ENCODE results near the gene FOXF2.

Gene FOXF2

DNA sequence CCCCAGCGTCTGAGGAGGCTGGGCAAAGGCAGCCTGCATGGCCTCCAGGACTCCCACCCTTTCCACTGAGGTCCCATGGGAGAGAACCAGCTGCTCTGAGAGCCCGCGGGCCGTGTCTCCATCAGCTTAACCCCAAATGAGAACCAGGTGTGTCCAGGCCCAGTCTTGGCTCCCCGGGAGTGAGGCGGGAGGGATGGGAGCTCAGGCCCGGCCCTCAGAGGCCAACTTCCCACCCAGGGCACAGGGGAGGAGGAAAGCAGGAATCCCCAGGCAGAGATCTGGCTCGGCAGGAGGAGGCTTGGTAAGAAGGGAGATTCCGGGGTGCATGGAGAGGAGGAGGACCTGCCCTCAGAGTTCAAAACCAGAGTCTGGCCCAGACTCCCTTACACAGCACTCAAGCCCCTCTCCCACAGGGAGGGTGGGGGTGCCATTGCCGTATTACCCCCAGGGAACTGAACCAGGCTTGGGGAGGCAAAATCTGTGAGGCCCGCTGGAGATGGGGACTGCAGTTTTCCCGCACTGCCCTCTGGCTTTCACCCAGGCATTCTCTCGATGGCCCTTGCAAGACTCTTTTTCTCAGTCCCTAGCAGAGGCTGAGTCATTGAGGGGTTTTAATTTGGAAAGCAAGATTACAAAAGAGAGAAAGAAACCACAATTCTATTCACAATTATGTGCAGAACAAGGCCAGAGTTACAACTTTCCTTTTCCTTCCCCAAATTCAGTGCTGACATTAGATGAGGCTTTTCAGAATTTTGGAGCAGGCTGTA lies 17.1 kb downstream of the FOXF2 start:
- no peak for TF ChIP-seq CTCF (IDR thresholded peaks at IDR 0.05; ENCODE audit: insufficient read depth, low read length, poor library complexity, severe bottlenecking)
- no peak overlapping the region for H3K4me3 ChIP-seq (replicated peaks; ENCODE audit: low read depth, low read length)
- DNase-seq (ENCODE audit: extremely low read depth, insufficient read length): no peak

GRCh38 chr6:1407499-1407990 lies 18.2 kb downstream of the FOXF2 start:
- DNase-seq (ENCODE audit: extremely low read depth, insufficient read length): no peak
- TF ChIP-seq CTCF (IDR thresholded peaks at IDR 0.05; ENCODE audit: insufficient read depth, low read length, poor library complexity, severe bottlenecking): no peak
- H3K27me3 ChIP-seq (replicated peaks; ENCODE audit: control insufficient read depth, insufficient read depth, low read length): 0 out of 2 replicates have a peak, but pooled peaks cover under 1% of the 10 kb centered on the region
- H3K4me3 ChIP-seq (replicated peaks; ENCODE audit: low read depth, low read length): no peak overlapping the region
- no peaks in the 10 kb centered on the region for H3K36me3 ChIP-seq (ENCODE audit: control insufficient read depth, insufficient read depth, low read length)

More for the DNA sequence above, 17.1 kb downstream of the FOXF2 start:
- Histone ChIP-seq H3K36me3 (ENCODE audit: control insufficient read depth, insufficient read depth, low read length) (no peaks in the 10 kb centered on the region), H3K27me3 (replicated peaks; ENCODE audit: control insufficient read depth, insufficient read depth, low read length) (no peaks in the 10 kb centered on the region)

DNA sequence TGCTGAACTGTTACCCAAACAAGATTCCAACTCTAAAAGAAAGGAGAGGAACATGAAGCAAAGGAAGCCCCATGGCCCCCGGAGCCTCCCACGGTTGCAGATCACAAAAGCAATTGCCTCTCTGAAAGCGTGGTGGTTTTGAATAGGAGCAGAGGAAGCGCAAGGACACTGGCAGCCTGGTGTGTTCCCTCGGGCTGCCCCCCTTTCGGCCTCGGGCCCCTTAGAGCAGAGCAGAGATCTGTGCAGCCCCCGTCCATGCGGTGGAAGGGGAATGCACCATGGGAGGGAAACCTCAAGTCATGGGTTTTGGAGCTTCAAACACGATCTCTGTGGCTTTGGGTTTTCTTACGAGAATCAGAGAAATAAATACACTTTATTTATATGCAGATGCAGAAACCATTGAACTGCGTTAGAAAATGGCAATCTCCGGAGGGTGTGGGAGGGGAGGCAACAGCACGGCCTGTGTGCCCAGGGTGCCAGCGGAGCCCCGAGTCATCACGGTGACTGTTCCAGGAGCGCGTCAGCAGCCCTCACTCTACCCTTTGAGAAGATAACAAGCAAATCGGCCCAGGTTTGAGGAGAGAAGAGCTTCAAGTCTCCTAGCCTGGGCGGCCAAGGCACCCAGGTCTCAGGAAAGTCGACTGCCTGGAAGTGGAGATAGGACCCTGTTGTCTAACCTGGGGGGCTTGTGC lies 20.5 kb downstream of the FOXF2 start:
- no peak for DNase-seq (ENCODE audit: extremely low read depth, insufficient read length)
- TF ChIP-seq CTCF (IDR thresholded peaks at IDR 0.05; ENCODE audit: insufficient read depth, low read length, poor library complexity, severe bottlenecking): no peak
- H3K36me3 ChIP-seq (ENCODE audit: control insufficient read depth, insufficient read depth, low read length): no peaks in the 10 kb centered on the region
- 0 out of 2 replicates have a peak, but pooled peaks cover 1% of the 10 kb centered on the region for H3K27me3 ChIP-seq (replicated peaks; ENCODE audit: control insufficient read depth, insufficient read depth, low read length)
- no peak overlapping the region for H3K4me3 ChIP-seq (replicated peaks; ENCODE audit: low read depth, low read length)

DNA sequence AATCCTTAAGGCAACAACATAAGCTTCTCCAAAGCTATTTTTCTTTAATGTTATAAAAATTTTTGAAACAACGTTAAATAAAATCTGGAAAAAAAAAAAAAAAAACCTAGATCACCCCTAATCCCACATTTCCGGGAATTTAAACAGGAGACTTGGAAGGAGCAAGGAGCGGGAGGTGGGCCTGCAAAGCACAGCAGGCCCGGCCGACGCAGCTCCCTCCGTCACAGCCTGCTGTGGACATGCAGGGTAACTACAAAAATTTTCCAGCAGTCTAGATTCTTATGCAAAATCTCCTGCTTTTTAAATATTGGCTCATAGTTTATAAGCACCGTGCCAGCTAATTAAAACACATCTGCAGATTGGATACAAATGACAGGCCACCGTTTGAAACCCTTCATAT lies 23.5 kb downstream of the FOXF2 start:
- no peak overlapping the region for H3K4me3 ChIP-seq (replicated peaks; ENCODE audit: low read depth, low read length)
- H3K36me3 ChIP-seq (ENCODE audit: control insufficient read depth, insufficient read depth, low read length): no peaks in the 10 kb centered on the region
- DNase-seq (ENCODE audit: extremely low read depth, insufficient read length): no peak
- no peak for TF ChIP-seq CTCF (IDR thresholded peaks at IDR 0.05; ENCODE audit: insufficient read depth, low read length, poor library complexity, severe bottlenecking)
- H3K27me3 ChIP-seq (replicated peaks; ENCODE audit: control insufficient read depth, insufficient read depth, low read length): 0 out of 2 replicates have a peak, but pooled peaks cover 1% of the 10 kb centered on the region

DNA sequence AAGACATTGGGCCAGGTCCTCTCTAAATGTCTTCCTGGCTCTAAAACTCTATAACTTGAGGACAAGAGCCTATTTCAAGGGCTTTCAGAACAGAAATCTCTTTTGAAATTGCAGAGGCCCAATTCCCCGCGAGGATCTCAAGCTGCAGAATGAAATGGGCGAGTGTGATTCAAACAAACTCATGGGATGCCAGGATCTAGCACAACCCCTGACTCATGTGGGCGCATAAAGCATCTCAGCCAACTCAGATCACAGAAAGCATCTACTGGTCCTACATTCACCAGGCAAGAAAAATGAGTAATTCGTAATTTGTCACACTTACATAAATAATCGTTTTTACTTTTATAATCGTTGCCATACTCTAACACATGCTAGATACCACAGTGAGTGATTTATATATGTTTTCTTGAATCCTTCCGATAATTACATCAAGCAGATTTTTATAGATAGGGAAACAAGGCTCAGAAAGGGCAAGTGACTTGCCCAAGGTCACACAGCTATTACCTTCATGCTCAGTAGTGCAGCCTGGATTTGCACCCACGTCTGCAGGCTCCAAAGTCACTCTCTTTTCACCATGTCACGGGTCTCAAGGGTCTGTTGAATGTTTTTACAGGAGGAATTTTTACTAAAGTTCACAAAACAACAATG lies 26.2 kb downstream of the FOXF2 start:
- 0 out of 2 replicates have a peak, but pooled peaks cover 1% of the 10 kb centered on the region for H3K27me3 ChIP-seq (replicated peaks; ENCODE audit: control insufficient read depth, insufficient read depth, low read length)
- H3K4me3 ChIP-seq (replicated peaks; ENCODE audit: low read depth, low read length): no peak overlapping the region
- TF ChIP-seq CTCF (IDR thresholded peaks at IDR 0.05; ENCODE audit: insufficient read depth, low read length, poor library complexity, severe bottlenecking): no peak
- H3K36me3 ChIP-seq (ENCODE audit: control insufficient read depth, insufficient read depth, low read length): no peaks in the 10 kb centered on the region
- no peak for DNase-seq (ENCODE audit: extremely low read depth, insufficient read length)

All from GM06990 (cell line).